HG03097 (cell line): ENCODE data around the gene WBP2.

Experiments used
- ATAC-seq: cut with Tn5 transposase; IDR thresholded peaks from one replicate; pipeline ENCODE4 v1.9.1; 2021; ENCODE audit not compliant: unreplicated experiment, low FRiP score

Gene WBP2

DNA sequence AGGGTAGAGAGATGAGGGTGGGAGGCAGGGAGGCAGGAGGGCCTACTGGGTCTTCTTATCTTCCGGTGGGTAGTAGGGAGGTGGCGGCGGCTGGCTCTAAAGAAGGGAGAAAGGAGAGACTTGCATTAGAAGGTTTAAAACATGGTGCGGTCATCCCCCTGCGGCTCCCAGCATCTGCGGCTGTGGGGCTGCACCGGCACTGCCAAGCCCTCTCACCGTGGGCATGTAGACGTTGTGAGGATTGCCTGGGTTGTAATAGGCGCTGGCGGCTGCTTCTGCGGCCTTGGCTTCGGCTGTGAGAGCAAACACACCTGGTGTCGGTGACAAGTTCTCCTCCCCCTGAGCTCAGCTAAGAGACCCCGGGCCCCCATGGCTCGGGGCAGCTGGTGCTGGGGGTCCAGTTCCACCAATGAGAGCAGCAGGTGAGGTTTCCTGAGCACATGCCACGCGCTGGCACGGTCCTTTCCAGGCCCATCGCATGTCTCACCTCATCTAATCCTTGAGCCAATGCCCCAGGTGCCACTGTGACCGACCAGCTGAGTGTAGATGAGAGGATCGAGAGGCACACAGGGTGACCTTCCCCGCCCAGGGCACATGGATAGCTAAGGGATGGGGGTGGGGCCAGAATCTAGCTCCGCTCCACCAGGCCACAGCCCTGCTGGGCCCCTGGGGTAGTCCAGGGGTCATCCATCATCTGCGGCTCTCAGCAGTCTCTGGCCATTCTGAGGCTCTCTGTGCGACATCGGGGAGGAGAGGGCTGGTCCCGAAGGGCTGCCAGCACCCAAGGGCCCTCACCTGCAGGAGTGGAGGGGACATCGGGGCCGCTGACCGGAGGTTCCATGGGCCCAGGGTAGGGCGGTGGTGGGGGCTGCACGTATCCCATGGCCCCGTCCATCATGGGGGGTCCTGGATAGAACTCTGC, 8.2 kb downstream of the WBP2 start:
- ATAC-seq: no peak

DNA sequence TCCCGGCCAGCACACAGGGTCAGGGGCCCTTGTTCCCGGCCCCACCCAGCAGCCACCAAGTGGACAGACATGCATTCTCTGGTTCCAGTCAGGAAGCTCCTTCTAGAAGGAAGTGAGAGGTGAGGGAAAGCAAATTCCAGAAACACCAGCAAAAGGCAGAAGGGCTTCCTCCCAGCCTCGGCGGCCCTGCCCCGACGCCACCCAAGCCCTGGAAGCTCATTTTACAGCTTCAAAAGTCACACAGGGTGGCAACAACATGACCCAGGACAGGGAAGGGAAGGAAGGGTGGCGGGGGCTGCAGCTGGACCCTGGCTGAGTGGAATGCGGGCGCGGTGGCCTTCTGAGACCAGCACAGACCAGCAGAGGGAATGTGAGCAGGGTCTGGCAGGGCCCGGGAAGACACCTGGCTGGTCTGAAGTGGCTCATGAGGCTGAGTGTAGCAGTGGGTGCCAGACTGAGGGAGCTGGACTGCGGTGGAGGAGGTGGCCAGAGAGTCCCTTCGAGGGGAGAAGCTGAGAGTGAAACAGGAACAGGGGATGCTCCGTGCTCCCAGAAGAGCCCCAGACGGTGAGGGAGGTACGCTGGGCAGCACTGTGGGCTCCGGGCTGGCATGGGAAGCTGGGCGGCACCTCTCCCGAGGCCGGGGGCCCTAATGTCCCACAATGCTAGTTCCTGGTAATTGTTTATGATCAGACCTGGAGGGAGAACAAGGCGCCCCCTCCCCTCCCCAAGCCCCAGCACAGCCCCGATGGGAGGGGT, 9.0 kb downstream of the WBP2 start:
- no peak for ATAC-seq

DNA sequence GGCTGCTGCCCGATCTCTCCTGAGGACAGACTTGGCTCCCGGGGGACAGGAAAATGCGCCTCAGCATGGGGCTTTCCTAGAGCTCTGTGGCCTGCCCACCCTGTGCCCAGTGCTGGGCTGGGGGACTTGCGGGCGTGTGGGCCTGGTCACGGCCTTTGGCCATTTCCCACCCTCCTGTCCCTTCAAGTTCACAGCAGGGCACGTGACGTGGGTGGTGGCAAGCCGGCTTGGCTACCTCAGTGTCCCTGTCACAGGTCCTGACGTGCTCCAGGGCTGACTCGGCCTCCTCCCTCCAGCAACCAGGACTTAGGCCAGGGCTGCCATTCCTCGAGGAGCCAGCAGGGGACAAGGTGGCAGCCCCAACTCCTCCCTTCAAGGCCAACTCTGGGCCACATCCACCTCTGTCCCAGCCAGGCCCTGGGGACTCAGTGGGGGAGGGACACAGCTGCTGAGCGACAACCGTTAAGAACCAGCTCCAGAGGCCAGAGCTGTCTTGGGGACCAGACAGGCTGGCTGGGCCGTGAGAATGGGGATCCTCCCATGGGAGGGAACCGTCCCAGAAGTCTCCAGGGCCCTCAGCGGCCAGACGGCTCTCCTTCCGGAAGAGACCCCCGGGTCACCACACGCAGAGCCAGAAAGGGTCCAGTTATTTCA, 9.9 kb downstream of the WBP2 start:
- ATAC-seq: no peak

- no peak for ATAC-seq
Observed at GRCh38 chr17:75844530-75845057, 10.5 kb downstream of the WBP2 start.

DNA sequence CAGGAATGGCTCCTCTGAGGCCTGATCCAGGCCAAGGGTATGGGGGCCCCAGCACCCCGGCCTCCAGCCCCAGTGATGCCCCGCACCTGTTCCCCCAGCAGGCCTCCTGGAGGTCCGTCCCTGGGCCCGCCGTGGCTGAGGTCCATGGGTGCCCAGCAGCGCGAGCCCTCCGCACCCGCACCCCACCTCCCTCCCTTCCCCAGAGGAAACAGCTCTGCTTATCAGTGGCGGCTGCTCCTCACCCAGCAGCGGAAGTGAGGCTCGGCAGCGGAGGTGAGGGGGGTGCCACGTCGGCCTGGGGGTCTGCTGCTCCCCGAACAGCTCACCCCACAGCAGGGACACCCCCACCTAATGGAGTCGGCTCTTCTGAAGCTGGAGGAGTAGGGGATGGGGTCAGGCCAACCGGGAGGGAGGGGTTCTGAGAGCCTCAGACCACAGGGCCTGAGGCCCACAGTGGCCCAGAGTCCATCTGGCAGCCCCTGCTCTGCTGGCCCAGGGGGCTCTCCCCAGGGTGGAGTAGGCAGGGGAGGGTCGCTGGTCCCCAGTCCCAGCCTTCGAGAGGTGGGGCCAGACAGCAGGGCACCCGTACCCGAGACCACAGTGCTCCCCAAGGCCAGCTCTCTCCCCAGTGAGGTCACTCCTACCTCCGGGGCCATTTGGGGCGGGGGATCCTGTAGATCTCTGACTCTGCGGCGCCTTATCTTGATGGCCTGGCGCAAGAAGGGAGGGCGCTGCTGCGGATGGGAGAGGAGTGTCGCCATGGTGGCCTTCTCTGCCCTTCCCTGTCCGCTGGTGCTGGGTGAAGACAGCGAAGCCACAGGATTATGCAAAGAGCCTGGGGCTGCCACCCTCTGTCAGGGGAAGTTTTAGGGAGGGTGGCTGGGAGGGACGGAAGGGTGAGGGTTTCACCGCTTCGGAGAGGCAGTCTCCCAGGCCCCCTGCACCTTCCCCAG, 11.3 kb downstream of the WBP2 start, which contains the start of gene UNC13D:
TSS of gene UNC13D (minus strand) at position 828 of the 953 bp plus-strand sequence. CDS start at position 761, 67 bp downstream.
- ATAC-seq: no peak

GRCh38 chr17:75842963-75843576, 12.1 kb downstream of the WBP2 start:
- ATAC-seq: no peak

DNA sequence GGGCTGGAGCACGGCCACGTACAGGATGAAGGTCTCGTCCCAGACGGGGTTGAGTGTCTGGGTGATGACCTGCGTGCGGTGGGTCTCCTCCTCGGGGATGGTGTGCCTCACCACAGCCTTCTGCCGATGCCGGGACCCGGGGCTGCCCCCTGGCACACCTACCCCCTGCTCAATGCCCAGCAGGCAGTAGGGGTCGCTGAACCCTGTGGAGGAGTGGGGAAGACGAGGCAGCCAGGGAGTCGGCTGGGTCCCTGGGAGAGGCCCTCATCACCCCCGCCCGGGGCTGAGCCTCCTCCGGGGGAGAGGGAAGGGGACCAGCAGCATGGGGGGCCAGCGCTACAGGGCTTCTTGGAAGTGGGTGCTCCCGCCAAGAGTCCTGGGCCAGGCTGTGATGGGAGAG, 12.7 kb downstream of the WBP2 start:
- ATAC-seq: no peak

- no peak for ATAC-seq
Observed at GRCh38 chr17:75840799-75841164, 14.4 kb downstream of the WBP2 start.

DNA sequence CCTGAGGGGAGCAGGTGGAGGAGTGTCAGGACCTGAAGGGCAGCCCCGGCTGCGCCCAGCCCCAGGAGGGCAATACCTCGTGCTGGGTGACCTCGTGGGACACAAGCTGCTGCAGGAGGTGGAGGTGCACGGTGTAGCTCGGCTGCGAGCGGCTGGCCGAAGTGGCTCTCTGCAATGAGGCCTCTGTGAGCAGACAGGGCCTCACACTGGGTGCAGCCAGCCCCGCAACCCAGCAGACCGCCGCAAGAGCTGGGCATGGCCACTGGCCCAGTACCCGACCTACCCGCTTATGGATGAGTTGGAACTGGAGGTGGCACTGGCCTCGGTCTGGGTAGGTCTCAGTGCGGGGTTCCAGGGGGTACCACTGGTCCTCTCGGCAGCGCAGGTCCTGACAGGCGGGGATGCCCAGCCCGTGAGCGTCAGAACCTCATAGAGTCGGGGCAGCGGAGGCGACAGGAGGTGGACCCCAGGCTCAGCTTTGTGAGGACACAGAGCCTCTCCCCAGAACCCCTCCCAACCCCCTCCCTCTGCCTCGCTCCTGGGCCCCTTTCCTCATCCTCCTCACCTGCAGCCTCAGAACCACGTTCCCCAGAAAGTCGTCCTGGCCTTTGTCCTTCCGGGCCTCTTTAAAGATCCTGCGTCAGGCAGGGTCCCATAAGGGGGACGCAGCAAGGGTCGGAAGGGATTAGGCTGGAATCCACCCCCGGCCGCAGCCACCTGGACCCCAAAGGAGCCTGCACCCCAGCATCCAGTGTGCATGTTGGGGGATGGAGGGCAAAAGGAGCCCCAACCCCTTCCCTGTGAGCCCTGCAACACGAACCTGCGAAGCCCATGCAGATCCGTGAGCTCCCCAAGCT, 15.0 kb downstream of the WBP2 start:
- no peak for ATAC-seq

GRCh38 chr17:75838410-75838809, 16.7 kb downstream of the WBP2 start:
- ATAC-seq: no peak

DNA sequence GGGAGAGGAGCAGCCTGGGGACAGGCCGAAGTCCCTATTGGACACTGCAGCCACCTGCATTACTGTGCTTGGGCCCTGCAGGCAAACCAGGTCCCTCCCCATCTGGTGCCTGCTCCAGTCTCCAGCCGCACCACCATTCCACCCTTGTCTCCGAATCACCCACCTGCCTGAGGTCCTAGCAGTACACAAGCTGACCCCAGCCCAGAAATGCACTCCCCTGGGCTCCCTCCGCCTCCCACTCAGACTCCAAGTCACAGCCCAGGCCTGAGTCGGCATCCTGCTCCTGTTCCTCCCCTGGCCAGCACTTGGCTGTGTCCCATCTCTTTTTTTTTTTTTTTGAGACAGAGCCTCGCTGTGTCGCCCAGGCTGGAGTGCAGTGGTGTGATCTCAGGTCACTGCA, 17.2 kb downstream of the WBP2 start:
- no peak for ATAC-seq

DNA sequence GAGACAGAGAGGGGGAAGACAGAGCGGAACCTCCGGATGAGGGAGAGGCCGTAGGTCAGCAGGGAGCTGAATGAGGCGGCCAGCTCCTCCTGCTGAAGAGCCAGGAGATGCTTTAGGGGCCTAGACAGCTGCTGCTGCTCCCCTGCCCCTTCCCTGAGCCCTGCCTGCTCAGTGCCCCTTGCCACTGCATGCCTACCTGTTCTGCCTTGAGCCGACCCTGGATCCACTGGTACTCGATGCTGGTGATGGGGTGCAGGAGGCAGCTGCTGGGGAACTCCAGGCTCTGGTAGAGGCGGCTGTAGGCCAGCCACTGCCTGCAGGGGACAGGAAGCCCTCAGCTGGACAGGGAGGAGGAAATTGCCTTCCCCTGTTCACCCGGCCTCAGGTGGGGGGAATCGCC, 18.5 kb downstream of the WBP2 start:
- ATAC-seq: no peak

DNA sequence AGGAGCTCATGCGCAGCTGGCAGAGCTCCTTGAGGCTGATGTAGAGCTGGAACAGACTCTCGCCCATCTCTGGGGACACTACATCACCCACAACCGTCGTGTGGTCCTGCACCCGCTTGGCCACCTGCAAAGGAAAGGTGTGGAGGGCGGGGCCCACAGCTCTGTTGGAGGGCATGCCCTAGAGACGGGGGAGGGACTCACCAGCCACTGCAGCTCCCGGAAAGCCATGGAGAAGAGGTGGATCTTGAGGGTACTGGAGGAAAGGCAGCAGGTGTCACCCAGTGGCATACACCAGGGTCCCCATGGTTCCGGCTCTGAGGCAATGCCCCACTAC, 19.5 kb downstream of the WBP2 start:
- ATAC-seq: no peak

GRCh38 chr17:75834928-75835653, 20.0 kb downstream of the WBP2 start:
- no peak for ATAC-seq

- ATAC-seq: no peak
Observed at GRCh38 chr17:75834279-75834920, 20.7 kb downstream of the WBP2 start.

DNA sequence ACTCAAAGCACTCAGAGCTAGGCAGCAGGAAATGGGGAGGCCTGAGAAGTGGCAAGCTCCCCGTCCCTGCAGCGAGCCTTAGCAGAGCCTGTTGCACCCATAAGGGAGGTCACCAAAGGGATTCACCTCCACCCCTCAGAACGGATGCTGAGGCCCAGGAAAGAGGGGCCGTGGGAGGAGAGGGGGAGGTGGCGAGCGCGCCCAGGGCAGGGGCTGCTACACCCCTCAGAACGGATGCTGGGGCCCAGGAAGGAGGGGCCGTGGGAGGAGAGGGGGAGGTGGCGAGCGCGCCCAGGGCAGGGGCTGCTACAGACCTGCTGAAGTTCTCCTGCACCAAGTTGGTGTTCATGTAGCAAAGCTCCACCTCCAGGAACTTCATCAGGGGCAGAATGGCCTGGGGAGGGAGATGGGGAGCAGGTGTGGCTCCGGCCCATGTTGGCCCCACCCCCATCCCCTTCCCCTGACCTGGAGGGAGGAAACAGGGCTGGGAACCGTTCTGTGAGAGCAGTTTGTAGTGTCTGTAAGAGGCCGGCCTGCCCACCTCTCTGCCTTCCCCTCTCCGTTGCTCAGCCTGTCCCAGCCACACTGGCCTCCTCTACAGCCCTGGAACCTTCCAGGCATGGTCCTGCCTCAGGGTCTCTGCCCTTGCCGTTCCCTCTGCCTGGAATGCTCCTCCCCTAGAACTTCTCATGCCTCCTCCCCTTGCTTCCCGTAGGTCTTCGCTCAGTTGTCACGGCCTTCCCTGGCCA, 22.3 kb downstream of the WBP2 start:
- no peak for ATAC-seq

DNA sequence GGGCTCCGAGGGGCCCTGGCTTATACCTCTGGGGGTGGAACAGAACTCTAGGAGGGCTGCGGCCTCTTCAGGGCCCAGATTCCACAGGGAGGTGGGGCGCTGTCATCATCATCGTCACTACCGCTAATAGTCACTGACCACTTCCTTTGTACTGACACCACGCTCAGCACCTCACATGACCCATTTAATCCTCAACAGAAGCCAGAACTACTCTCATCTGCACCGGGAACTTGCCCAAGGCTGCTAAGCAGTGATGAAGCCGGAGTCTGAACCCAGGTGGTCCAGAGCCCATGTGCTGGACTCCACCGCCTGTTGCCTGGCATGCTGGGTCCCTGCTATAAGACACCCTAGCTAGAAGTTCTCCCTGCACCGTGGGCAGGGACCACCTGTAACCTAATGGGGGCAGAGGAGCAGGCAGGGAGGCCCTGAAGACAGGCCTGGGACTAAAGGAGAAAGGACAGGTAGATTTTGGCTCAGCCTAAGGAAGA, 22.9 kb downstream of the WBP2 start:
- ATAC-seq: no peak
